KOPT-K1 (cell line): Measurements from ENCODE around the gene RIPPLY3.

Source experiments
- H3K27ac ChIP-seq: fragments of 200-600 bp; sonication (generic); 2 replicates; pipeline ENCODE4 v1.5.1; 2016; ENCODE audit warnings: antibody characterized with exemption, mild to moderate bottlenecking, low read depth, low read length; ENCODE audit not compliant: poor library complexity, severe bottlenecking
- H3K36me3 ChIP-seq: fragments of 200-600 bp; sonication (generic); 2 replicates; pipeline ENCODE4 v1.5.1; 2017; ENCODE audit warnings: antibody characterized with exemption, mild to moderate bottlenecking, low read length, moderate library complexity; ENCODE audit not compliant: insufficient read depth
- H3K9me3 ChIP-seq: fragments of 200-600 bp; sonication (generic); 2 replicates; pipeline ENCODE4 v1.5.1; 2017; ENCODE audit warnings: antibody characterized with exemption, low read length, mild to moderate bottlenecking; ENCODE audit not compliant: insufficient read depth, poor library complexity, severe bottlenecking

The RIPPLY3 gene

GRCh38 chr21:37055271-37055855, 48.9 kb downstream of the RIPPLY3 start:
- Histone ChIP-seq H3K27ac (no peak overlapping the region), H3K9me3 (peaks cover 9% of the 10 kb centered on the region), H3K36me3 (no peaks in the 10 kb centered on the region)

- peaks cover 9% of the 10 kb centered on the region for H3K9me3 ChIP-seq
- no peaks in the 10 kb centered on the region for H3K36me3 ChIP-seq
- H3K27ac ChIP-seq = no peak overlapping the region
These were observed 51.1 kb downstream of the RIPPLY3 start for GRCh38 chr21:37057614-37058013.

GRCh38 chr21:37058261-37058660, 51.8 kb downstream of the RIPPLY3 start:
- Histone ChIP-seq H3K9me3 (peaks cover 9% of the 10 kb centered on the region), H3K36me3 (no peaks in the 10 kb centered on the region), H3K27ac (no peak overlapping the region)

- Histone ChIP-seq H3K36me3 (no peaks in the 10 kb centered on the region), H3K9me3 (peaks cover 9% of the 10 kb centered on the region), H3K27ac (no peak overlapping the region)
These were observed 52.7 kb downstream of the RIPPLY3 start for GRCh38 chr21:37059181-37059580.

- Histone ChIP-seq H3K9me3 (peaks cover 9% of the 10 kb centered on the region), H3K27ac (no peak overlapping the region), H3K36me3 (peaks cover 10% of the 10 kb centered on the region; the same call in 1 of the 2 replicates)
These were observed 53.8 kb downstream of the RIPPLY3 start for GRCh38 chr21:37060296-37060695.

GRCh38 chr21:37061926-37062592, 55.6 kb downstream of the RIPPLY3 start:
- peaks cover 20% of the 10 kb centered on the region for H3K36me3 ChIP-seq
- H3K27ac ChIP-seq = no peak overlapping the region
- H3K9me3 ChIP-seq = peaks cover 2% of the 10 kb centered on the region

GRCh38 chr21:37062593-37062935, 56.1 kb downstream of the RIPPLY3 start:
- Histone ChIP-seq H3K9me3 (no peaks in the 10 kb centered on the region), H3K27ac (no peak overlapping the region), H3K36me3 (peaks cover 21% of the 10 kb centered on the region)

GRCh38 chr21:37063433-37063832, 56.9 kb downstream of the RIPPLY3 start:
- H3K9me3 ChIP-seq = no peaks in the 10 kb centered on the region
- peaks cover 29% of the 10 kb centered on the region for H3K36me3 ChIP-seq
- no peak overlapping the region for H3K27ac ChIP-seq

GRCh38 chr21:37064841-37065240, 58.3 kb downstream of the RIPPLY3 start:
- Histone ChIP-seq H3K9me3 (no peaks in the 10 kb centered on the region), H3K27ac (no peak overlapping the region), H3K36me3 (peaks cover 36% of the 10 kb centered on the region)

GRCh38 chr21:37065561-37066177, 59.2 kb downstream of the RIPPLY3 start:
- Histone ChIP-seq H3K27ac (no peak overlapping the region), H3K9me3 (no peaks in the 10 kb centered on the region), H3K36me3 (peaks cover 44% of the 10 kb centered on the region)
